Adipocyte (in vitro differentiated cells): ENCODE results near the gene CDK18.

Experiments
- DNase-seq: peaks from one replicate; pipeline ENCODE4 v3.0.0-alpha.2; 2015; ENCODE audit warnings: low read depth
- H3K27me3 ChIP-seq: replicated peaks from 2 replicates; pipeline ENCODE4 v1.7.0; 2013; ENCODE audit warnings: mild to moderate bottlenecking, low read length, moderate library complexity; ENCODE audit not compliant: control insufficient read depth, insufficient read depth
- H3K36me3 ChIP-seq: 2 replicates; pipeline ENCODE4 v1.7.0; 2013; ENCODE audit warnings: low read length, mild to moderate bottlenecking, moderate library complexity; ENCODE audit not compliant: control insufficient read depth, insufficient read depth, severe bottlenecking
- H3K4me1 ChIP-seq: 2 replicates; pipeline ENCODE4 v1.7.0; 2013; ENCODE audit warnings: mild to moderate bottlenecking, low read length, moderate library complexity; ENCODE audit not compliant: control insufficient read depth, insufficient read depth
- H3K4me3 ChIP-seq: 2 replicates; pipeline ENCODE4 v1.7.0; 2013; ENCODE audit warnings: mild to moderate bottlenecking, low read length, moderate library complexity
- H3K9ac ChIP-seq: 2 replicates; pipeline ENCODE4 v1.7.0; 2013; ENCODE audit warnings: mild to moderate bottlenecking, low read length, moderate library complexity
- H3K9me3 ChIP-seq: 2 replicates; pipeline ENCODE4 v1.7.0; 2013; ENCODE audit warnings: mild to moderate bottlenecking, low read length, moderate library complexity; ENCODE audit not compliant: control insufficient read depth

CDK18 gene

GRCh38 chr1:205527931-205528330 is 23.5 kb downstream of the CDK18 start:
- Histone ChIP-seq H3K9ac (no peak overlapping the region), H3K27me3 (peaks cover 62% of the 10 kb centered on the region), H3K9me3 (no peaks in the 10 kb centered on the region), H3K4me3 (no peak overlapping the region), H3K4me1 (peaks cover 2% of the 10 kb centered on the region), H3K36me3 (no peaks in the 10 kb centered on the region)
- no peak for DNase-seq

GRCh38 chr1:205528446-205528886 is 24.0 kb downstream of the CDK18 start:
- Histone ChIP-seq H3K9ac (no peak overlapping the region), H3K36me3 (no peaks in the 10 kb centered on the region), H3K4me1 (peaks cover 2% of the 10 kb centered on the region), H3K27me3 (peaks cover 64% of the 10 kb centered on the region), H3K9me3 (no peaks in the 10 kb centered on the region), H3K4me3 (no peak overlapping the region)
- no peak for DNase-seq

GRCh38 chr1:205528887-205529825 is 24.7 kb downstream of the CDK18 start:
- peaks cover 67% of the 10 kb centered on the region for H3K27me3 ChIP-seq
- peak overlapping the region; percentile 64 for H3K4me3 ChIP-seq
- peak overlapping the region; percentile 49 for H3K9ac ChIP-seq
- no peaks in the 10 kb centered on the region for H3K9me3 ChIP-seq
- no peaks in the 10 kb centered on the region for H3K36me3 ChIP-seq
- peak; percentile 91 for DNase-seq
- peaks cover 2% of the 10 kb centered on the region for H3K4me1 ChIP-seq

- Histone ChIP-seq H3K9ac (no peak overlapping the region), H3K27me3 (peaks cover 60% of the 10 kb centered on the region), H3K4me1 (peaks cover 2% of the 10 kb centered on the region)
Observed at GRCh38 chr1:205530116-205530515, 25.6 kb downstream of the CDK18 start.

GRCh38 chr1:205531191-205532025 is 26.9 kb downstream of the CDK18 start:
- H3K4me1 ChIP-seq = peaks cover 2% of the 10 kb centered on the region
- no peak overlapping the region for H3K4me3 ChIP-seq
- H3K36me3 ChIP-seq = no peaks in the 10 kb centered on the region
- no peak for DNase-seq
- no peak overlapping the region for H3K9ac ChIP-seq
- no peaks in the 10 kb centered on the region for H3K9me3 ChIP-seq
- peaks cover 47% of the 10 kb centered on the region for H3K27me3 ChIP-seq

More at GRCh38 chr1:205530116-205530515, 25.6 kb downstream of the CDK18 start:
- Histone ChIP-seq H3K9me3 (no peaks in the 10 kb centered on the region), H3K4me3 (no peak overlapping the region), H3K36me3 (no peaks in the 10 kb centered on the region)
- no peak for DNase-seq

GRCh38 chr1:205532026-205532898 is 27.8 kb downstream of the CDK18 start:
- Histone ChIP-seq H3K4me3 (no peak overlapping the region), H3K9ac (no peak overlapping the region), H3K36me3 (no peaks in the 10 kb centered on the region), H3K27me3 (peaks cover 40% of the 10 kb centered on the region), H3K9me3 (no peaks in the 10 kb centered on the region), H3K4me1 (peaks cover 7% of the 10 kb centered on the region)
- DNase-seq = no peak

- no peaks in the 10 kb centered on the region for H3K36me3 ChIP-seq
- no peak overlapping the region for H3K4me3 ChIP-seq
- H3K27me3 ChIP-seq = peaks cover 37% of the 10 kb centered on the region
- no peak for DNase-seq
- peaks cover 16% of the 10 kb centered on the region for H3K4me1 ChIP-seq
- no peaks in the 10 kb centered on the region for H3K9me3 ChIP-seq
- H3K9ac ChIP-seq = no peak overlapping the region
Observed at GRCh38 chr1:205532996-205533735, 28.7 kb downstream of the CDK18 start.

- Histone ChIP-seq H3K4me3 (no peak overlapping the region), H3K36me3 (no peaks in the 10 kb centered on the region), H3K9me3 (no peaks in the 10 kb centered on the region), H3K27me3 (peaks cover 33% of the 10 kb centered on the region), H3K4me1 (peaks cover 22% of the 10 kb centered on the region), H3K9ac (no peak overlapping the region)
- no peak for DNase-seq
Observed at GRCh38 chr1:205533748-205534443, 29.4 kb downstream of the CDK18 start.

GRCh38 chr1:205534444-205534985 is 30.0 kb downstream of the CDK18 start:
- H3K36me3 ChIP-seq = no peaks in the 10 kb centered on the region
- no peak overlapping the region for H3K4me3 ChIP-seq
- H3K27me3 ChIP-seq = peaks cover 29% of the 10 kb centered on the region
- H3K9me3 ChIP-seq = no peaks in the 10 kb centered on the region
- H3K4me1 ChIP-seq = peaks cover 20% of the 10 kb centered on the region
- DNase-seq = no peak
- no peak overlapping the region for H3K9ac ChIP-seq
